Kidney (tissue), 14 donors: ENCODE measurements around the gene RNASEH2A. TPM values are rescaled to one million over a fixed set of nuclear protein-coding genes. Genes with fewer than 3 reads are reported as not detected.
"Not testable (repeated sequence)": the region's sequence is repeated elsewhere in the genome, so short reads cannot be mapped to it uniquely, and the experiment has no call there.

Experiments used
- DNase-seq, 5 donors: peaks; one replicate each; pipeline ENCODE4 v3.0.0-alpha.2; 2013 to 2020
- FAIRE-seq: peaks from 2 replicates; lab custom pipeline; 2012; peaks lifted over from hg19 to GRCh38; lab: Jason Lieb, UNC
- H3K27ac ChIP-seq, 2 donors: one replicate each; pipeline ENCODE4 v1.7.0; 2013; ENCODE audit warnings: low read depth in 2 of 2, low read length in 2 of 2, inconsistent platforms in 1 of 2
- H3K27me3 ChIP-seq: one replicate; pipeline ENCODE4 v1.7.1; 2013; ENCODE audit warnings: low read length, inconsistent platforms; ENCODE audit not compliant: control insufficient read depth, insufficient read depth
- H3K36me3 ChIP-seq, 3 donors: one replicate each; pipeline versions ENCODE4 v1.7.0 to v1.7.1; 2013; ENCODE audit warnings: low read length in 3 of 3, control low read depth in 1 of 3, inconsistent platforms in 1 of 3; ENCODE audit not compliant: insufficient read depth in 3 of 3, control insufficient read depth in 2 of 3
- H3K4me1 ChIP-seq, 3 donors: one replicate each; pipeline versions ENCODE4 v1.7.0 to v1.7.1; 2013; ENCODE audit warnings: low read length in 3 of 3, inconsistent platforms in 1 of 3, low read depth in 1 of 3; ENCODE audit not compliant: control insufficient read depth in 2 of 3, insufficient read depth in 2 of 3
- H3K4me3 ChIP-seq, 3 donors: one replicate each; pipeline versions ENCODE4 v1.7.0 to v1.8.1; 2013; ENCODE audit warnings: low read length in 3 of 3, control low read depth in 1 of 3, inconsistent platforms in 1 of 3
- H3K9ac ChIP-seq, 3 donors: one replicate each; pipeline versions ENCODE4 v1.7.0 to v1.7.1; 2013; ENCODE audit warnings: low read length in 3 of 3, control low read depth in 1 of 3, inconsistent platforms in 1 of 3
- H3K9me3 ChIP-seq, 3 donors: one replicate each; pipeline versions ENCODE4 v1.7.0 to v1.7.1; 2013; ENCODE audit warnings: low read length in 3 of 3, control low read depth in 1 of 3, inconsistent platforms in 1 of 3; ENCODE audit not compliant: control insufficient read depth in 2 of 3, insufficient read depth in 1 of 3
- CTCF ChIP-seq: IDR thresholded peaks from 3 replicates; pipeline ENCODE4 v1.5.1; 2012; ENCODE audit warnings: mild to moderate bottlenecking, moderate library complexity, borderline replicate concordance; ENCODE audit not compliant: insufficient read depth; ENCODE audit errors: extremely low read depth
- intact Hi-C: fragments of 100-400 bp; cut with DNase I; formaldehyde crosslinking; loops from one replicate; pipeline ENCODE4 v1.11.1; 2022
- polyA plus RNA-seq: library from polyadenylated mRNA; stranded (reverse); fragments of 350-450 nt; fragmentation: Illumina TruSeq; extraction: RNeasy Lipid Tissue Mini Kit (QIAGEN cat#74804); gene quantifications from one replicate; pipeline ENCODE4 v1.2.3, GENCODE V29; 2014; ENCODE audit warnings: low read depth, low replicate concordance; ENCODE audit not compliant: insufficient read depth
- total RNA-seq: library from RNA; stranded (reverse); fragmentation: NEBNext Ultra II Directional; extraction: Animal tissue kit (Norgen Biotek cat#: 25700); gene quantifications from one replicate; pipeline ENCODE4 v1.2.1, GENCODE V29; 2021
- donor health status: control.
- donor health status: control.
- donor health status: control.
- donor health status: control.
- donor health status: control.
- donor health status: DM: yes; HTN: yes; CAD: no.
- donor health status: Normal renal cell carcinoma (clear cell type).

The RNASEH2A gene
- total and polyA plus RNA-seq, 2 donors from 2014 or later = 1.3 to 7.9 TPM

GRCh38 chr19:12815088-12815487 lies 8.7 kb downstream of the RNASEH2A start:
- Histone ChIP-seq H3K4me3 (no peak overlapping the region), H3K27me3 (no peaks in the 10 kb centered on the region), H3K9me3 (no peaks in the 10 kb centered on the region), H3K27ac (no peak overlapping the region), H3K9ac (no peak overlapping the region), H3K36me3 (no peaks in the 10 kb centered on the region), H3K4me1 (no peaks in the 10 kb centered on the region)
- FAIRE-seq (no peak), DNase-seq (no peak)
- no peak for TF ChIP-seq CTCF
- intact Hi-C loops = no loop called here

- FAIRE-seq, intact Hi-C loops, H3K4me1 ChIP-seq, H3K36me3 ChIP-seq, DNase-seq, H3K9ac ChIP-seq, H3K4me3 ChIP-seq, H3K9me3 ChIP-seq, H3K27me3 ChIP-seq, H3K27ac ChIP-seq: not testable (repeated sequence)
These were observed 10.8 kb downstream of the RNASEH2A start for GRCh38 chr19:12817188-12817587.

DNA sequence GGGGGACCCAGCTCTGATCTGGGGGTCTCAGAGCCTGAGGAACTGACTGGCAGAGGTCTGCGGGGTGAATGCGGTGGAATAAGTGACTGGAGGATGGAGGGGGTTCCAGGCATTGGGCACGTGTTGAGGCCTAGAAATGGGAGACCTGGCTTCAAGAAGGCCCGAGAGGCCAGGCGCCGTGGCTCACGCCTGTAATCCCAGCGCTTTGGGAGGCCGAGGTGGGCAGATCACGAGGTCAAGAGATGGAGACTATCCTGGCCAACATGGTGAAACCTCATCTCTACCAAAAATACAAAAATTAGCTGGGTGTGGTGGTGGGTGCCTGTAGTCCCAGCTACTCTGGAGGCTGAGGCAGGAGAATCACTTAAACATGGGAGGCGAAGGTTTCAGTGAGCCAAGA lies 11.4 kb downstream of the RNASEH2A start:
- H3K4me1 ChIP-seq, FAIRE-seq, H3K4me3 ChIP-seq, DNase-seq, H3K27ac ChIP-seq, intact Hi-C loops, H3K27me3 ChIP-seq, H3K36me3 ChIP-seq, H3K9me3 ChIP-seq, H3K9ac ChIP-seq: not testable (repeated sequence)

DNA sequence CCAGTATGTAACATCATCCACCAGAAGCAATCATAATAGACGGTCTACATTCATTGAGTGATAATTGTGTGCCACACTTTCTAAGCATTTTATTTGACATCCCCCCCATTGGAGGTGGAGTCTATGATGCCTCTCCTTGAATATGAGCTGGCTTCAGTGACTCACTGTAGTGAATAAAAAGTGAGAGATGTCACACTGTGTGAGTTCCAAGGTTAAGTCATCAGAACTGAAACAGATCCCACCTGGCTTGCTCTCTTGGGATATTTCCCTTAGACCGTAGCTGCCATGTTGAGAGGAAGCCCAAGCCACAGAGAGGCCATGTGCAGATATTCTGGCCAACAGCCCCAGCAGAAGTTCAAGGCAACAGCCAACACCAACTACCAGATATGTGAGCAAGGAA lies 15.4 kb downstream of the RNASEH2A start:
- intact Hi-C loops = no loop called here
- no peak for DNase-seq

More for the DNA sequence above, 15.4 kb downstream of the RNASEH2A start:
- Histone ChIP-seq H3K27me3 (no peaks in the 10 kb centered on the region), H3K4me3 (no peak overlapping the region), H3K9ac (no peak overlapping the region), H3K36me3 (no peaks in the 10 kb centered on the region), H3K4me1 (no peaks in the 10 kb centered on the region), H3K27ac (no peak overlapping the region), H3K9me3 (no peaks in the 10 kb centered on the region)
- FAIRE-seq = no peak
- TF ChIP-seq CTCF = no peak
